ENCODE data around the gene PIK3R1. TPM values are rescaled to one million over a fixed set of nuclear protein-coding genes. Genes with fewer than 3 reads are reported as not detected.
"Not testable (repeated sequence)": the region's sequence is repeated elsewhere in the genome, so short reads cannot be mapped to it uniquely, and the experiment has no call there.

The PIK3R1 gene
- total RNA-seq, 4 donors from 2014 or later, result 44.9 to 222 (median 81.6) TPM

- peaks cover 0 to 7% (median 0%) of the 10 kb centered on the region in 4 donors for H3K36me3 ChIP-seq
- H3K27ac ChIP-seq, result no peak overlapping the region
- H3K9me3 ChIP-seq, result no peaks in the 10 kb centered on the region
- TF ChIP-seq POLR2AphosphoS5 (IDR thresholded peaks at IDR 0.05) (no peak), POLR2A (IDR thresholded peaks at IDR 0.05) (no peak), EP300 (IDR thresholded peaks at IDR 0.05; ENCODE audit: low read depth) (no peak), CTCF (IDR thresholded peaks at IDR 0.05) (no peak)
- 64 to 71% methylated on average over 3 to 4 of the region's 4 CpGs for WGBS, 2 donors (ENCODE audit: low coverage in 1 of 2)
- no peak overlapping the region for H3K4me3 ChIP-seq
- no peaks in the 10 kb centered on the region for H3K27me3 ChIP-seq
- in situ Hi-C loops (cut with MboI; ENCODE audit: low pct_ligation_motif_present in 1 of 4, low pct_unique_long_range_greater_than_20kb in 1 of 4, low sequenced_read_pairs in 3 of 4) (no loop called here), intact Hi-C loops (cut with DNase I; ENCODE audit: low total_unique reads) (no loop called here)
- H3K4me1 ChIP-seq, result peaks cover 12 to 85% (median 54%) of the 10 kb centered on the region in 4 donors
- no peak for DNase-seq
Measured at GRCh38 chr5:68232277-68232676, 16.7 kb downstream of the PIK3R1 start.

GRCh38 chr5:68233075-68233474 lies 17.5 kb downstream of the PIK3R1 start:
- intact Hi-C loops (cut with DNase I; ENCODE audit: low total_unique reads) (no loop called here), in situ Hi-C loops (cut with MboI; ENCODE audit: low pct_ligation_motif_present in 1 of 4, low pct_unique_long_range_greater_than_20kb in 1 of 4, low sequenced_read_pairs in 3 of 4) (no loop called here)
- H3K4me1 ChIP-seq, result peaks cover 12 to 85% (median 56%) of the 10 kb centered on the region in 4 donors
- TF ChIP-seq EP300 (IDR thresholded peaks at IDR 0.05; ENCODE audit: low read depth) (no peak), POLR2AphosphoS5 (IDR thresholded peaks at IDR 0.05) (no peak), CTCF (IDR thresholded peaks at IDR 0.05) (no peak), POLR2A (IDR thresholded peaks at IDR 0.05) (no peak)
- DNase-seq, result no peak
- H3K27me3 ChIP-seq, result no peaks in the 10 kb centered on the region
- no peak overlapping the region for H3K27ac ChIP-seq
- H3K4me3 ChIP-seq, result no peak overlapping the region
- no peaks in the 10 kb centered on the region for H3K36me3 ChIP-seq
- 43 to 55% methylated on average over 1 of the region's 1 CpG for WGBS, 2 donors (ENCODE audit: low coverage in 1 of 2)
- no peaks in the 10 kb centered on the region for H3K9me3 ChIP-seq

- in situ Hi-C loops (cut with MboI; ENCODE audit: low pct_ligation_motif_present in 1 of 4, low pct_unique_long_range_greater_than_20kb in 1 of 4, low sequenced_read_pairs in 3 of 4); H3K27me3 ChIP-seq; intact Hi-C loops (cut with DNase I; ENCODE audit: low total_unique reads); H3K4me3 ChIP-seq; H3K27ac ChIP-seq; DNase-seq; H3K36me3 ChIP-seq; H3K9me3 ChIP-seq: not testable (repeated sequence)
- H3K4me1 ChIP-seq, result peaks cover 19 to 85% (median 57%) of the 10 kb centered on the region in 4 donors
- WGBS, 2 donors (ENCODE audit: low coverage in 1 of 2), result 84 to 93% methylated on average over 2 of the region's 2 CpGs
Measured at GRCh38 chr5:68235229-68235628, 19.7 kb downstream of the PIK3R1 start.

GRCh38 chr5:68237715-68238114 lies 22.2 kb downstream of the PIK3R1 start:
- TF ChIP-seq EP300 (IDR thresholded peaks at IDR 0.05; ENCODE audit: low read depth) (no peak), POLR2A (IDR thresholded peaks at IDR 0.05) (no peak), CTCF (IDR thresholded peaks at IDR 0.05) (no peak), POLR2AphosphoS5 (IDR thresholded peaks at IDR 0.05) (no peak)
- Histone ChIP-seq H3K4me3 (no peak overlapping the region), H3K27ac (peak overlapping the region; percentile 26 to 72 (median 64)), H3K9me3 (no peaks in the 10 kb centered on the region), H3K36me3 (no peaks in the 10 kb centered on the region), H3K27me3 (no peaks in the 10 kb centered on the region), H3K4me1 (peaks cover 17 to 81% (median 48%) of the 10 kb centered on the region in 4 donors)
- intact Hi-C loops (cut with DNase I; ENCODE audit: low total_unique reads) (no loop called here), in situ Hi-C loops (cut with MboI; ENCODE audit: low pct_ligation_motif_present in 1 of 4, low pct_unique_long_range_greater_than_20kb in 1 of 4, low sequenced_read_pairs in 3 of 4) (no loop called here)
- 29 to 72% methylated on average over 1 to 2 of the region's 2 CpGs for WGBS, 2 donors (ENCODE audit: low coverage in 1 of 2)
- DNase-seq, result no peak

DNA sequence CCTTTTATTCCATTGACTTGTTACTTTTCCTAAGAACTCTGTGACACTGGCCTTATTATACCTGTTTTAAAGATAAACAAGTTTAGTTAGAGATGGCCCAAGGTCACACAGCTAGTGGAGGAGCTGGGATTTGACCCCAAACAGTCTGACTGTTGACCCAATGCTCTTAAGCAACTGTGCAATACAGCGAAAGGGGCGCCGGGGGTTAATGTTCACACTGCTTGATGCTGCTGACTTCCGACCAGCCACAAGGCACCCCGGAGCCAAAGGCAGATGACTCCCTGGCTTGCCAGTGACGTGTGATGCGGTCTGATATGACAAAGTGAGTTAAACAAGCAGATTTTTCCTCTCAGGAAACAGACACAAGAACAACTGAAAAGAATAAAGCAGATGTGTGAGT lies 23.9 kb downstream of the PIK3R1 start:
- no peaks in the 10 kb centered on the region for H3K36me3 ChIP-seq
- peak; percentile 77 for DNase-seq
- 18% methylated on average over 7 of the region's 7 CpGs; no CpG with 5 or more reads in 1 of the 2 donors for WGBS, 2 donors (ENCODE audit: low coverage in 1 of 2)
- H3K4me1 ChIP-seq, result peaks cover 17 to 81% (median 51%) of the 10 kb centered on the region in 4 donors
- intact Hi-C loops (cut with DNase I; ENCODE audit: low total_unique reads), result no loop called here
- in situ Hi-C loops (cut with MboI; ENCODE audit: low pct_ligation_motif_present in 1 of 4, low pct_unique_long_range_greater_than_20kb in 1 of 4, low sequenced_read_pairs in 3 of 4), result no loop called here
- H3K27ac ChIP-seq, result peak overlapping the region; percentile 60 to 72 (median 66)
- no peaks in the 10 kb centered on the region for H3K9me3 ChIP-seq
- H3K27me3 ChIP-seq, result no peaks in the 10 kb centered on the region
- H3K4me3 ChIP-seq, result peak overlapping the region in 1 of 4 donors; percentile 15
- TF ChIP-seq CTCF (IDR thresholded peaks at IDR 0.05) (no peak), EP300 (IDR thresholded peaks at IDR 0.05; ENCODE audit: low read depth) (peak; percentile 22), POLR2AphosphoS5 (IDR thresholded peaks at IDR 0.05) (peak; percentile 51 to 64 (median 60)), POLR2A (IDR thresholded peaks at IDR 0.05) (no peak)
